CD14-positive monocyte (primary cell): Measurements from ENCODE around the gene NKAIN2. TPM values are rescaled to one million over a fixed set of nuclear protein-coding genes. Genes with fewer than 3 reads are reported as not detected.

Experiments
- DNase-seq, 3 donors: peaks; one replicate each; pipeline ENCODE4 v3.0.0-alpha.2; 2011 to 2022
- H2AFZ ChIP-seq: 2 replicates; pipeline ENCODE4 v1.6.0; 2012; ENCODE audit warnings: mild to moderate bottlenecking, low read depth, low read length, inconsistent platforms; ENCODE audit not compliant: insufficient read depth, poor library complexity, severe bottlenecking
- H3K27ac ChIP-seq, 2 donors: 1 replicate in 1 of 2; 2 replicates in 1 of 2; pipeline ENCODE4 v1.5.1; 2012 to 2013; ENCODE audit warnings: low read length in 2 of 2, control low read depth in 1 of 2, inconsistent platforms in 1 of 2, low read depth in 1 of 2, mild to moderate bottlenecking in 1 of 2
- H3K27me3 ChIP-seq, 2 donors: one replicate each; pipeline versions ENCODE4 v1.6.0 to v1.6.1; 2011 to 2013; ENCODE audit warnings: low read length in 2 of 2; ENCODE audit not compliant: control insufficient read depth in 2 of 2, insufficient read depth in 2 of 2
- H3K36me3 ChIP-seq, 2 donors: replicated peaks in 1 of 2; 1 replicate in 1 of 2; 2 replicates in 1 of 2; pipeline versions ENCODE4 v1.5.1 to v1.6.1; 2012 to 2013; ENCODE audit warnings: low read length in 2 of 2, control low read depth in 1 of 2, inconsistent platforms in 1 of 2, mild to moderate bottlenecking in 1 of 2; ENCODE audit not compliant: insufficient read depth in 2 of 2, control insufficient read depth in 1 of 2
- H3K4me1 ChIP-seq, 2 donors: 1 replicate in 1 of 2; 2 replicates in 1 of 2; pipeline versions ENCODE4 v1.5.1 to v1.6.1; 2012 to 2013; ENCODE audit warnings: low read length in 2 of 2, control low read depth in 1 of 2, inconsistent platforms in 1 of 2, mild to moderate bottlenecking in 1 of 2, moderate library complexity in 1 of 2; ENCODE audit not compliant: insufficient read depth in 2 of 2, control insufficient read depth in 1 of 2
- H3K4me2 ChIP-seq: replicated peaks from 2 replicates; pipeline ENCODE3; 2012; ENCODE audit warnings: low read length, moderate library complexity, mild to moderate bottlenecking; ENCODE audit not compliant: poor library complexity, severe bottlenecking; ENCODE audit errors: extremely low read depth
- H3K4me3 ChIP-seq, 3 experiments: fragments of 200-600 bp in 1 of 3; sonication (generic) in 1 of 3; replicated peaks in 1 of 3; 1 replicate in 2 of 3; 2 replicates in 1 of 3; pipeline ENCODE4 v1.5.1; 2011 to 2013; ENCODE audit warnings: low read length in 3 of 3, mild to moderate bottlenecking in 3 of 3, control low read depth in 2 of 3, low read depth in 2 of 3, inconsistent platforms in 1 of 3, moderate library complexity in 1 of 3
- H3K79me2 ChIP-seq: 2 replicates; pipeline ENCODE4 v1.6.0; 2012; ENCODE audit warnings: mild to moderate bottlenecking, control low read depth, inconsistent platforms, low read length, moderate library complexity; ENCODE audit not compliant: insufficient read depth
- H3K9ac ChIP-seq: 2 replicates; pipeline ENCODE4 v1.6.0; 2017; ENCODE audit warnings: low read length, mild to moderate bottlenecking; ENCODE audit not compliant: insufficient read depth, poor library complexity, severe bottlenecking
- H3K9me3 ChIP-seq, 2 donors: replicated peaks in 1 of 2; 1 replicate in 1 of 2; 2 replicates in 1 of 2; pipeline versions ENCODE4 v1.5.1 to v1.6.1; 2012 to 2013; ENCODE audit warnings: low read length in 2 of 2, control low read depth in 1 of 2; ENCODE audit not compliant: control insufficient read depth in 1 of 2, insufficient read depth in 1 of 2
- H4K20me1 ChIP-seq: 2 replicates; pipeline ENCODE4 v1.6.0; 2012; ENCODE audit warnings: mild to moderate bottlenecking, low read length, control low read depth, moderate library complexity; ENCODE audit not compliant: insufficient read depth
- H3K27ac Mint-ChIP-seq, 7 donors: one replicate each; pipeline ENCODE4 v1.8.0; 2020; ENCODE audit warnings: mild to moderate bottlenecking in 7 of 7, mixed read lengths in 7 of 7, moderate library complexity in 6 of 7, inconsistent platforms in 2 of 7
- H3K27me3 Mint-ChIP-seq, 3 donors: one replicate each; pipeline ENCODE4 v1.8.0; 2021 to 2022; ENCODE audit warnings: low read depth in 3 of 3, mild to moderate bottlenecking in 3 of 3, mixed read lengths in 3 of 3, moderate library complexity in 3 of 3, inconsistent platforms in 1 of 3
- H3K36me3 Mint-ChIP-seq, 2 donors: one replicate each; pipeline ENCODE4 v1.8.0; 2020; ENCODE audit warnings: mixed read lengths in 2 of 2, inconsistent platforms in 1 of 2, mild to moderate bottlenecking in 1 of 2
- H3K4me1 Mint-ChIP-seq: one replicate; pipeline ENCODE4 v1.8.0; 2020; ENCODE audit warnings: mild to moderate bottlenecking, mixed read lengths
- H3K4me3 Mint-ChIP-seq, 2 donors: one replicate each; pipeline ENCODE4 v1.8.0; 2020; ENCODE audit warnings: mild to moderate bottlenecking in 2 of 2, mixed read lengths in 2 of 2, moderate library complexity in 1 of 2
- H3K9me3 Mint-ChIP-seq, 7 donors: one replicate each; pipeline ENCODE4 v1.8.0; 2020 to 2022; ENCODE audit warnings: mixed read lengths in 7 of 7, mild to moderate bottlenecking in 6 of 7, moderate library complexity in 6 of 7, inconsistent platforms in 2 of 7
- CTCF ChIP-seq: fragments of 200-600 bp; IDR thresholded peaks from one replicate; pipeline ENCODE4 v1.8.0; 2022; ENCODE audit warnings: antibody characterized with exemption, mild to moderate bottlenecking
- WGBS: methylation state at CpG from one replicate; pipeline ENCODE4 v1.1.5; 2013; ENCODE audit warnings: missing lambda C conversion rate; ENCODE audit not compliant: insufficient coverage; 5-methylcytosine and 5-hydroxymethylcytosine counted together
- intact Hi-C, 2 donors: fragments of 100-400 bp; cut with micrococcal nuclease; formaldehyde crosslinking; loops; one replicate each; pipeline versions ENCODE4 v1.15.0 to v1.15.1; 2023
- polyA plus RNA-seq, 3 donors: library from polyadenylated mRNA; depleted of rRNA in 1 of 3; unstranded in 2 of 3; stranded (reverse) in 1 of 3; fragments of 300-500 nt in 2 of 3; fragments of >200 nt in 1 of 3; fragmentation: Illumina TruSeq in 2 of 3; gene quantifications; 1 replicate in 2 of 3; 2 replicates in 1 of 3; pipeline ENCODE4 v1.2.3, GENCODE V29; 2012 to 2021

The NKAIN2 gene
- polyA plus RNA-seq, 3 donors: not detected

DNA sequence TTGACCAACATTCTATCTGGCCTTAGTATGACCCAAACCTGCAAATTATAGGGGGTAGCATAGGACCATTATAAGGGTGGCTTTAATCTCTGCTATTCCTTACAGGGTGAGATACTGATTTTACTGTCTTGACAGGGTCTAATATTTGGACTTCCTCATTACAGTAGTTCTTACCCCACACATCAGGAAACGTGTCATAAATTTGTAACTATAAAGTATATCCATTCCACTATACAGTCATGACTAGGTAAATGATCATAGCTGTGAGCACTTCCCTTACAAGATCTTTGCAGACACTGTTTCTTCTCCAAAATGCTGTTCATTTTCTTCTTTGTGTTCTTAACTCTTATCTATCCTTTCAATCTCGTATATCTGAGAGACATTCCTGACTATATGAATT is 639.9 kb downstream of the NKAIN2 start:
- no peak overlapping the region for H3K27ac Mint-ChIP-seq
- intact Hi-C loops: no loop called here
- H3K4me3 ChIP-seq: no peak overlapping the region
- H3K27me3 ChIP-seq: no peaks in the 10 kb centered on the region
- no peaks in the 10 kb centered on the region for H3K27me3 Mint-ChIP-seq
- no peak overlapping the region for H3K27ac ChIP-seq
- no peaks in the 10 kb centered on the region for H3K36me3 Mint-ChIP-seq
- H3K4me1 ChIP-seq: no peaks in the 10 kb centered on the region
- H3K9me3 ChIP-seq: no peaks in the 10 kb centered on the region
- no peak overlapping the region for H3K4me2 ChIP-seq
- WGBS: no CpG with 5 or more reads among the region's 2 CpGs
- no peaks in the 10 kb centered on the region for H3K79me2 ChIP-seq
- no peaks in the 10 kb centered on the region for H3K36me3 ChIP-seq
- no peaks in the 10 kb centered on the region for H4K20me1 ChIP-seq
- H3K9ac ChIP-seq: no peak overlapping the region
- peaks cover 0 to 7% (median 0%) of the 10 kb centered on the region in 7 donors for H3K9me3 Mint-ChIP-seq
- DNase-seq: peak; percentile 14 to 54 (median 30)
- peaks cover 7% of the 10 kb centered on the region for H3K4me1 Mint-ChIP-seq
- H2AFZ ChIP-seq: no peak overlapping the region
- H3K4me3 Mint-ChIP-seq: no peak overlapping the region
- TF ChIP-seq CTCF: no peak

DNA sequence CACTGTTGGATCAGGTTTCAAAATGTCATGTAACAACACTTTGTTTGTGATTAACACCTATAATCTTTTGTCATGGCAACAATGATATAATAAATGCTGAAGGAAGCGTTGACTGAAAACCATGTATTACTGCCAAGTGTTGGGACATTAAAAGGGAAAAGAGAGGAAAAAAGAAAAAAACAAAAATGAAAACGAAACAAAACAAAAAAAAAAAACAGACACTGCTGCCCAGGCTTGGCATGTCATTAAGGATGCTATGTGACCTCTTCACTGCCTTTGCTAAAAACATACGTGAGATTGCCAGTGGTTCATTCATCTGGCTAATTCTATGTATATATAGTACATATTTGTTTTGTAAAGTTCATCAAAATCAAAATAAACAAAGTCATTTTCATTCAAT is 641.9 kb downstream of the NKAIN2 start:
- Mint-ChIP-seq H3K27me3 (no peaks in the 10 kb centered on the region), H3K27ac (no peak overlapping the region), H3K4me3 (no peak overlapping the region), H3K9me3 (peaks cover 0 to 3% (median 0%) of the 10 kb centered on the region in 7 donors), H3K36me3 (no peaks in the 10 kb centered on the region), H3K4me1 (peaks cover 6% of the 10 kb centered on the region)
- Histone ChIP-seq H3K36me3 (no peaks in the 10 kb centered on the region), H3K27me3 (no peaks in the 10 kb centered on the region), H3K4me1 (no peaks in the 10 kb centered on the region), H4K20me1 (no peaks in the 10 kb centered on the region), H2AFZ (no peak overlapping the region), H3K4me3 (no peak overlapping the region), H3K9me3 (no peaks in the 10 kb centered on the region), H3K79me2 (no peaks in the 10 kb centered on the region), H3K9ac (no peak overlapping the region), H3K4me2 (no peak overlapping the region), H3K27ac (no peak overlapping the region)
- no peak for DNase-seq
- WGBS: no CpG with 5 or more reads among the region's 3 CpGs
- intact Hi-C loops: no loop called here
- TF ChIP-seq CTCF: no peak
